H1 (cell line): ENCODE data around the gene GALNT17. TPM values are rescaled to one million over a fixed set of nuclear protein-coding genes. Genes with fewer than 3 reads are reported as not detected.

Experiments used
- CTCF ChIA-PET: fragments of 300-600 bp; sonication (Branson Sonifier 250); formaldehyde crosslinking; loops from one replicate; lab custom pipeline; 2021; ENCODE audit not compliant: partially characterized antibody; lab: Charles Lee
- POLR2A ChIA-PET: fragments of 300-600 bp; sonication (Branson Sonifier 250); formaldehyde crosslinking; loops from one replicate; lab custom pipeline; 2021; ENCODE audit warnings: inconsistent platforms; ENCODE audit not compliant: partially characterized antibody; lab: Charles Lee
- DNase-seq, 2 experiments: peaks; one replicate each; pipeline versions ENCODE4 v3.0.0 to v3.0.0-alpha.2; 2010 to 2022; ENCODE audit warnings: low spot score in 2 of 2, low read depth in 1 of 2, mixed read lengths in 1 of 2
- FAIRE-seq: peaks from 2 replicates; lab custom pipeline; 2011; peaks lifted over from hg19 to GRCh38; lab: Jason Lieb, UNC
- H2AFZ ChIP-seq: 2 replicates; pipeline ENCODE4 v1.8.1; 2012; ENCODE audit warnings: low read length, inconsistent platforms
- H2AK5ac ChIP-seq: 2 replicates; pipeline ENCODE4 v1.6.1; 2013; ENCODE audit warnings: low read depth, low read length
- H2BK120ac ChIP-seq: replicated peaks from 2 replicates; pipeline ENCODE3; 2013; ENCODE audit warnings: low read depth, low read length, inconsistent platforms
- H2BK12ac ChIP-seq: 2 replicates; pipeline ENCODE4 v1.6.1; 2013; ENCODE audit warnings: low read depth, low read length
- H2BK15ac ChIP-seq: 2 replicates; pipeline ENCODE4 v1.6.1; 2013; ENCODE audit warnings: low read length
- H2BK20ac ChIP-seq: 2 replicates; pipeline ENCODE4 v1.6.1; 2013; ENCODE audit warnings: low read length
- H2BK5ac ChIP-seq: 2 replicates; pipeline ENCODE4 v1.6.1; 2013; ENCODE audit warnings: low read depth, low read length
- H3K14ac ChIP-seq: 2 replicates; pipeline ENCODE4 v1.6.1; 2013; ENCODE audit warnings: inconsistent platforms; ENCODE audit not compliant: insufficient read length
- H3K18ac ChIP-seq: 2 replicates; pipeline ENCODE4 v1.6.1; 2013; ENCODE audit warnings: low read length; ENCODE audit errors: extremely low read depth
- H3K23ac ChIP-seq: 2 replicates; pipeline ENCODE4 v1.6.1; 2013; ENCODE audit warnings: inconsistent platforms; ENCODE audit not compliant: insufficient read length
- H3K23me2 ChIP-seq: 2 replicates; pipeline ENCODE4 v1.6.1; 2013; ENCODE audit warnings: low read depth, low read length
- H3K27ac ChIP-seq: 2 replicates; pipeline ENCODE4 v1.6.1; 2011; ENCODE audit warnings: low read depth, low read length, inconsistent platforms
- H3K27me3 ChIP-seq, 4 experiments: replicated peaks in 1 of 4; 1 replicate in 1 of 4; 2 replicates in 3 of 4; pipeline versions ENCODE4 v1.6.1 to v1.8.1; 2011 to 2013; ENCODE audit warnings: low read length in 3 of 4, mild to moderate bottlenecking in 3 of 4, inconsistent platforms in 2 of 4, mixed read lengths in 2 of 4, moderate library complexity in 1 of 4; ENCODE audit not compliant: control insufficient read depth in 3 of 4, insufficient read depth in 3 of 4; ENCODE audit errors: extremely low read depth in 1 of 4
- H3K36me3 ChIP-seq, 4 experiments: 2 replicates each; pipeline versions ENCODE4 v1.6.1 to v1.8.1; 2011 to 2013; ENCODE audit warnings: mild to moderate bottlenecking in 4 of 4, low read length in 3 of 4, moderate library complexity in 2 of 4, control low read depth in 1 of 4, inconsistent platforms in 1 of 4; ENCODE audit not compliant: insufficient read depth in 4 of 4, control insufficient read depth in 2 of 4
- H3K4ac ChIP-seq: replicated peaks from 2 replicates; pipeline ENCODE3; 2013; ENCODE audit warnings: low read length, low read depth, mixed read lengths, inconsistent platforms; ENCODE audit not compliant: insufficient read length
- H3K4me1 ChIP-seq, 4 experiments: replicated peaks in 1 of 4; 1 replicate in 1 of 4; 2 replicates in 3 of 4; pipeline versions ENCODE4 v1.6.1 to v1.8.1; 2011 to 2013; ENCODE audit warnings: low read length in 3 of 4, inconsistent platforms in 2 of 4, mixed read lengths in 1 of 4; ENCODE audit not compliant: insufficient read depth in 4 of 4, control insufficient read depth in 3 of 4
- H3K4me2 ChIP-seq, 2 experiments: 2 replicates each; pipeline versions ENCODE4 v1.6.1 to v1.8.1; 2011 to 2013; ENCODE audit warnings: low read depth in 2 of 2, low read length in 2 of 2, control low read depth in 1 of 2, inconsistent platforms in 1 of 2, mild to moderate bottlenecking in 1 of 2; ENCODE audit not compliant: insufficient read depth in 1 of 2
- H3K4me3 ChIP-seq, 4 experiments: fragments of 200-600, 300-600 bp in 1 of 4; sonication (generic), shearing (Covaris generic), sonication (Bioruptor Twin) in 1 of 4; 2 replicates each; pipeline versions ENCODE4 v1.5.1 to v1.8.1; 2011 to 2016; ENCODE audit warnings: low read length in 4 of 4, low read depth in 3 of 4, control low read depth in 2 of 4, inconsistent platforms in 2 of 4, mild to moderate bottlenecking in 2 of 4, mixed read lengths in 1 of 4, moderate library complexity in 1 of 4; ENCODE audit not compliant: insufficient read depth in 2 of 4; ENCODE audit errors: extremely low read depth in 1 of 4
- H3K56ac ChIP-seq: replicated peaks from 2 replicates; pipeline ENCODE3; 2013; ENCODE audit warnings: low read depth, mild to moderate bottlenecking, mixed read lengths, low read length, inconsistent platforms; ENCODE audit not compliant: insufficient read length
- H3K79me1 ChIP-seq: 2 replicates; pipeline ENCODE4 v1.6.1; 2013; ENCODE audit warnings: low read depth, low read length, control low read depth
- H3K79me2 ChIP-seq, 2 experiments: 2 replicates each; pipeline versions ENCODE4 v1.6.1 to v1.8.1; 2012 to 2013; ENCODE audit warnings: low read length in 2 of 2, mild to moderate bottlenecking in 2 of 2, inconsistent platforms in 1 of 2; ENCODE audit not compliant: insufficient read depth in 2 of 2, control insufficient read depth in 1 of 2
- H3K9ac ChIP-seq, 4 experiments: replicated peaks in 1 of 4; 1 replicate in 1 of 4; 2 replicates in 3 of 4; pipeline versions ENCODE4 v1.6.1 to v1.8.1; 2011 to 2013; ENCODE audit warnings: low read depth in 3 of 4, low read length in 3 of 4, control low read depth in 2 of 4, mild to moderate bottlenecking in 2 of 4, moderate library complexity in 2 of 4, inconsistent platforms in 1 of 4; ENCODE audit errors: extremely low read depth in 1 of 4
- H3K9me3 ChIP-seq, 2 experiments: 2 replicates each; pipeline versions ENCODE4 v1.6.1 to v1.8.1; 2012 to 2013; ENCODE audit warnings: mild to moderate bottlenecking in 2 of 2, moderate library complexity in 2 of 2, control low read depth in 1 of 2, inconsistent platforms in 1 of 2, low read depth in 1 of 2, low read length in 1 of 2, mixed read lengths in 1 of 2; ENCODE audit not compliant: insufficient read depth in 2 of 2
- H4K20me1 ChIP-seq, 2 experiments: replicated peaks in 1 of 2; 2 replicates each; pipeline versions ENCODE3 to v1.8.1; 2011 to 2013; ENCODE audit warnings: inconsistent platforms in 2 of 2, low read length in 2 of 2, mild to moderate bottlenecking in 1 of 2; ENCODE audit not compliant: insufficient read depth in 2 of 2, control insufficient read depth in 1 of 2
- H4K5ac ChIP-seq: 2 replicates; pipeline ENCODE4 v1.6.1; 2013; ENCODE audit warnings: low read length, low read depth, mixed read lengths, inconsistent platforms; ENCODE audit not compliant: insufficient read length
- H4K8ac ChIP-seq: 2 replicates; pipeline ENCODE4 v1.8.0; 2013; ENCODE audit warnings: mild to moderate bottlenecking, moderate library complexity, low read length, inconsistent platforms; ENCODE audit not compliant: insufficient read depth; ENCODE audit errors: extremely low read depth
- H4K91ac ChIP-seq: replicated peaks from 2 replicates; pipeline ENCODE3; 2013; ENCODE audit warnings: low read length, mixed read lengths, inconsistent platforms; ENCODE audit not compliant: insufficient read length
- RBBP5 ChIP-seq: IDR thresholded peaks from 2 replicates; pipeline ENCODE4 v1.7.1; 2012; ENCODE audit warnings: low read depth, mild to moderate bottlenecking, inconsistent platforms, low read length, moderate library complexity, borderline replicate concordance
- WGBS, 2 experiments: shearing (Covaris generic) in 1 of 2; methylation state at CpG; one replicate each; pipeline versions ENCODE4 v1.1.6 to v1.1.7; 2013 to 2015; ENCODE audit warnings: low lambda C conversion rate in 2 of 2, mixed read lengths in 2 of 2, inconsistent platforms in 1 of 2, low coverage in 1 of 2, missing lambda C conversion rate in 1 of 2; ENCODE audit not compliant: insufficient replicate concordance in 2 of 2, insufficient coverage in 1 of 2, insufficient read length in 1 of 2; ENCODE audit errors: extremely low coverage in 1 of 2, missing lambda C conversion rate in 1 of 2; 5-methylcytosine and 5-hydroxymethylcytosine counted together
- polyA plus RNA-seq, 7 experiments: library from polyadenylated mRNA; depleted of rRNA in 3 of 7; stranded (reverse) in 5 of 7; unstranded in 2 of 7; fragments of >200 nt in 5 of 7; fragments of 200-250 nt in 2 of 7; gene quantifications; 1 replicate in 5 of 7; 2 replicates in 1 of 7; 4 replicates in 1 of 7; pipeline versions ENCODE4 v1.2.1 to v1.2.3, GENCODE V29; 2011 to 2013; ENCODE audit warnings: missing spikeins in 2 of 7, mixed read lengths in 2 of 7
- total RNA-seq: library from RNA; stranded (reverse); fragmentation: NEBNext Ultra II Directional; extraction: Animal tissue kit (Norgen Biotek cat#: 25700); gene quantifications from 2 replicates; pipeline ENCODE4 v1.2.1, GENCODE V29; 2021

Gene GALNT17
- total and polyA plus RNA-seq, 2 of the 8 experiments (the other 6 are each of a cell fraction or from before 2014, with no cell fraction given) = 37.7 to 47.0 TPM

GRCh38 chr7:71419546-71420337 lies 287.8 kb downstream of the GALNT17 start:
- H4K8ac ChIP-seq = no peak overlapping the region; the same call in 1 of the 2 replicates
- H3K4ac ChIP-seq = no peak overlapping the region
- no peak overlapping the region for H3K14ac ChIP-seq
- 92% methylated on average over 12 of the region's 12 CpGs; no CpG with 5 or more reads in 1 of the 2 experiments for WGBS, 2 experiments
- no peak overlapping the region for H2BK12ac ChIP-seq
- H4K20me1 ChIP-seq = no peaks in the 10 kb centered on the region
- H2BK120ac ChIP-seq = no peak overlapping the region
- H3K27me3 ChIP-seq = no peaks in the 10 kb centered on the region
- H3K4me3 ChIP-seq = no peak overlapping the region
- no peak overlapping the region for H4K5ac ChIP-seq
- H3K79me1 ChIP-seq = no peaks in the 10 kb centered on the region
- no peaks in the 10 kb centered on the region for H3K23me2 ChIP-seq
- TF ChIP-seq RBBP5 = no peak
- no peak overlapping the region for H2AFZ ChIP-seq
- no peak overlapping the region for H2BK20ac ChIP-seq
- DNase-seq (no peak), FAIRE-seq (no peak)
- no peak overlapping the region for H3K4me2 ChIP-seq
- H2BK15ac ChIP-seq = no peak overlapping the region
- H3K18ac ChIP-seq = no peak overlapping the region
- no peak overlapping the region for H4K91ac ChIP-seq
- ChIA-PET POLR2A (interaction anchor here (0.6 kb wide), 1 partner anchor 35 kb away, joined by 3 read pairs; no protein-coding TSS in a partner anchor), CTCF (interaction anchor here (0.7 to 3.1 kb wide), 3 partner anchors 8 to 571 kb away, joined by 3 to 13 read pairs (median 4); no protein-coding TSS in a partner anchor)
- no peaks in the 10 kb centered on the region; a peak in 1 of 4 replicates for H3K9me3 ChIP-seq
- H3K79me2 ChIP-seq = no peaks in the 10 kb centered on the region
- H2AK5ac ChIP-seq = no peak overlapping the region
- peaks cover 9 to 44% (median 29%) of the 10 kb centered on the region in 4 experiments; a peak in 6 of 8 replicates for H3K36me3 ChIP-seq
- H3K23ac ChIP-seq = no peak overlapping the region
- H3K9ac ChIP-seq = no peak overlapping the region
- H3K27ac ChIP-seq = no peak overlapping the region
- H3K4me1 ChIP-seq = no peaks in the 10 kb centered on the region
- H2BK5ac ChIP-seq = no peak overlapping the region
- no peak overlapping the region for H3K56ac ChIP-seq
